ENCODE results near the gene REPIN1. TPM values are rescaled to one million over a fixed set of nuclear protein-coding genes. Genes with fewer than 3 reads are reported as not detected.

REPIN1 gene
- total and polyA plus RNA-seq, 9 of the 15 experiments (the other 6 are each of a cell fraction or from before 2014, with no cell fraction given), result 8.1 to 283 (median 94.3) TPM

DNA sequence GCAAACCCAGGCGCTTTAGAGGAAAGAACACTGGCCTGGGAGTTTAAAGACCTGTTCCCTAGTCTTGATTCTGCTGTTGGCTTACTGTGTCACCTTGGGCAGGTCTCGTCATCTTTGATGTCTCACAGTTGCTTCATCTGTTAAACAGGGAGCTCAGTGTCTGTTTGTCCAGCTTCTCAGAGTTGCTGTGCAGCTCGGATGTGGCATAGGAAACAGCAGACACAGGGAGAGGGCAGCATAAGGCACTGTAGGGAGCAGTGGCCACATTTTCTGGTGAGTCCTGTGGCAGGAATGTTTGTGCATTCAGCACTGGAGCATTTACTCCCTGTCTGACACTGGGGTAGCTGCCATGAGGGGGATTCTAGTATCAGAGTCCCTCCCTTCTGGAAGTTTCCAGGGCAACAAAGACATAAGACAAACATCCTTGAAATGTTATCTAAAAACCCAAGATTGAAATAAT is 2.0 kb downstream of the REPIN1 start:
- Histone ChIP-seq H3K9ac (ENCODE audit: insufficient read depth in 1 of 2, low read depth in 2 of 2, low read length in 2 of 2) (peak overlapping the region; percentile 15 to 98), H3K4me3 (peak overlapping the region; percentile 79; the same call in 1 of the 2 replicates), H3K79me2 (ENCODE audit: control insufficient read depth, insufficient read depth, low read length) (peaks cover 66% of the 10 kb centered on the region), H3K9me1 (ENCODE audit: control insufficient read depth, insufficient read depth, low read length) (no peaks in the 10 kb centered on the region), H4K20me1 (replicated peaks; ENCODE audit: control insufficient read depth, insufficient read depth, low read length) (no peaks in the 10 kb centered on the region; the same call in 1 of the 2 replicates), H3K4me2 (ENCODE audit: insufficient read depth, low read length) (peak overlapping the region; percentile 100; the same call in 1 of the 2 replicates), H3K27ac (ENCODE audit: extremely low read depth, low read depth, low read length) (peak overlapping the region; percentile 15; the same call in 2 of the 3 replicates), H3K27me3 (ENCODE audit: control insufficient read depth in 2 of 2, insufficient read depth in 2 of 2, low read length in 2 of 2) (no peaks in the 10 kb centered on the region), H3K9me3 (replicated peaks; ENCODE audit: control insufficient read depth, insufficient read depth, low read depth, low read length) (no peaks in the 10 kb centered on the region), H3K4me1 (replicated peaks in 1 of 2; ENCODE audit: control insufficient read depth in 2 of 2, insufficient read depth in 2 of 2, low read length in 2 of 2) (peaks cover 53 to 64% of the 10 kb centered on the region in 2 experiments), H3K36me3 (ENCODE audit: control insufficient read depth, insufficient read depth, low read length) (peaks cover 62% of the 10 kb centered on the region), H2AFZ (ENCODE audit: low read depth, low read length) (no peak overlapping the region)
- in situ Hi-C loops (cut with MboI) (no loop called here), intact Hi-C loops (cut with micrococcal nuclease) (no loop called here)
- ATAC-seq (no peak), FAIRE-seq (peak; percentile 54), DNase-seq (ENCODE audit: extremely low read depth in 1 of 4, low spot score in 3 of 4) (peak in 1 of 4 experiments; percentile 5)
- ChIA-PET POLR2A (interaction anchor here (0.5 to 3.5 kb wide), 9 partner anchors 7 to 579 kb away, joined by 3 to 30 read pairs (median 3); no protein-coding TSS in a partner anchor), CTCF (ENCODE audit: low intra/inter-chr PET ratio) (no interaction called here)
- BruUV-seq (replicated peaks), result no TSS peak
- TF ChIP-seq FOXJ2 (tag; IDR thresholded peaks at IDR 0.05), result 0 out of 2 replicates have a peak, but pooled peaks have one; percentile 33
- TF ChIP-seq CEBPG (CRISPR knock-in tag; IDR thresholded peaks at IDR 0.05), result peak; percentile 21; the same call in 1 of the 2 replicates
- no peak for TF ChIP-seq CEBPG (tag; conservative IDR thresholded peaks at IDR 0.05 in 1 of 2, IDR thresholded peaks at IDR 0.05 in 1 of 2)
- TF ChIP-seq ZNF324 (CRISPR knock-in tag; IDR thresholded peaks at IDR 0.05), result no peak
- 85% methylated on average over 3 of the region's 3 CpGs for WGBS (ENCODE audit: insufficient coverage, low coverage, missing lambda C conversion rate)

All from K562 (cell line).